ENCODE measurements around the gene EMX1. TPM values are rescaled to one million over a fixed set of nuclear protein-coding genes. Genes with fewer than 3 reads are reported as not detected.
A peak's percentile ranks its signal among the peaks of the same experiment; 100 is the strongest.

EMX1 gene
- 1.7 TPM for polyA plus RNA-seq (2013, experiment 1 of 2)
- polyA plus RNA-seq (2013, experiment 2 of 2): 1.9 TPM

- no peak within 1 kb of the TSS for H3K9ac ChIP-seq (ENCODE audit: low read depth, low read length)
- peak within 1 kb of the TSS; percentile 59 for H3K4me3 ChIP-seq (ENCODE audit: low read length)
- H3K9me3 ChIP-seq (ENCODE audit: insufficient read depth, low read depth, low read length): no peaks in the 10 kb centered on the region
- under 1% methylated on average over 77 of the region's 82 CpGs for WGBS
- H3K4me1 ChIP-seq (ENCODE audit: insufficient read depth, low read length): peaks cover 30% of the 10 kb centered on the region
- H3K36me3 ChIP-seq (ENCODE audit: insufficient read depth, low read length): no peaks in the 10 kb centered on the region
- H3K27me3 ChIP-seq (ENCODE audit: insufficient read depth, low read length): peaks cover 100% of the 10 kb centered on the region
- no peak within 1 kb of the TSS for H3K27ac ChIP-seq (ENCODE audit: low read depth, low read length)
These were observed at the start of gene EMX1 for GRCh38 chr2:72917138-72917876. EMX1 (plus strand) TSS chr2:72917519; CDS start chr2:72917853, 334 bp downstream.

DNA sequence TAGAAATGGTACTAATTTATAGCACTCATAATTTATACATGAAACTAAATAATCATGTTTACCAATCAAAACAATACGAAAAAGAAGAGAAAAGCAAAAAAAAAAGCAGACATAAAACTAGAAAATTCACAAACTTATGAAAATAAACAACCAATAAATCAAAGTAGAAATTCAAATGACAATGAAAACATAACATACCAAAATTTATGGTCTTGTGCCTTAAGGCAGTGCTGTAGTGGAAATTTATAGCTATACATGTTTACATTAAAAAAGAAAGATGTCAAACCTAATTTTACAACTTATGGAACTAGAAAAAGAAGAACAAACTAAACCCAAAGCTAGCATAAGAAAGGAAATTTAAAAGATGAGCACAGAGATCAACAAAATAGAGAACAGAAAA lies 46.3 kb upstream of the EMX1 start:
- Histone ChIP-seq H3K9ac (ENCODE audit: low read depth, low read length) (no peak overlapping the region), H3K36me3 (ENCODE audit: insufficient read depth, low read length) (no peaks in the 10 kb centered on the region), H3K9me3 (ENCODE audit: insufficient read depth, low read depth, low read length) (0 out of 2 replicates have a peak, but pooled peaks cover 2% of the 10 kb centered on the region), H3K4me3 (ENCODE audit: low read length) (no peak overlapping the region), H3K27ac (ENCODE audit: low read depth, low read length) (no peak overlapping the region), H3K27me3 (ENCODE audit: insufficient read depth, low read length) (peaks cover 2% of the 10 kb centered on the region; the same call in 1 of the 2 replicates), H3K4me1 (ENCODE audit: insufficient read depth, low read length) (no peaks in the 10 kb centered on the region)
- 88% methylated on average over 1 of the region's 1 CpG for WGBS

- Histone ChIP-seq H3K9ac (ENCODE audit: low read depth, low read length) (no peak overlapping the region), H3K4me3 (ENCODE audit: low read length) (no peak overlapping the region), H3K27me3 (ENCODE audit: insufficient read depth, low read length) (peaks cover 6% of the 10 kb centered on the region), H3K4me1 (ENCODE audit: insufficient read depth, low read length) (no peaks in the 10 kb centered on the region), H3K9me3 (ENCODE audit: insufficient read depth, low read depth, low read length) (0 out of 2 replicates have a peak, but pooled peaks cover 2% of the 10 kb centered on the region), H3K36me3 (ENCODE audit: insufficient read depth, low read length) (no peaks in the 10 kb centered on the region), H3K27ac (ENCODE audit: low read depth, low read length) (no peak overlapping the region)
These were observed 45.4 kb upstream of the EMX1 start for GRCh38 chr2:72871880-72872279.

DNA sequence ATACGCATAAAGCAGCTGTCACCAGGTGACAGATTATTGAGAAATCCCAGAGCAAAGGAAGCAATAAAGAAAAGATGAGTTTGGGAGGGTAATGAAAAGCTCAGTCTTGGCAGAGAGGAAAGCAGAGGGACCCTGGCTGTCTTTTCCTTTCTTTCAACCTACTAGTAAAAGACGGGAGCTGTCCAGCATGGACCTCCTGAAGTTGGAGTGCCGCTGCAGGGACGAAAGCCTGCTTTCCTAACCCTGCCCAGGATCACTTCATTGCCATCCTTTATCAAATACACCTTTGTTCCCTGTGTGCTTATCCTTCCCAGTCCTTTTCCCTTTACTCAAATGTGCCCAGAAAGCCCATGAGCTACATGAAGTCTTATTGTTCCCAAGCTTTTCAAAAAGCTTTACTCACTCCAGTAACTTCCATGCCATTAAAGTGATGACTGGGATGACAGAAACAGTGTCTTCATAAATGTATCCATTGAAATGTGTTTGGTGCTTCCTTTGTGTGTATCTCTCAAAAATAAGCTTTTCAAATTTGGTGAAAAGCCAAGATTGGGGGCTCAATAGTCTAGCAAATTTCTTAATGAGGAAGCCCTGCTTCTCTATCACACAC lies 33.9 kb upstream of the EMX1 start:
- no peak overlapping the region for H3K27ac ChIP-seq (ENCODE audit: low read depth, low read length)

DNA sequence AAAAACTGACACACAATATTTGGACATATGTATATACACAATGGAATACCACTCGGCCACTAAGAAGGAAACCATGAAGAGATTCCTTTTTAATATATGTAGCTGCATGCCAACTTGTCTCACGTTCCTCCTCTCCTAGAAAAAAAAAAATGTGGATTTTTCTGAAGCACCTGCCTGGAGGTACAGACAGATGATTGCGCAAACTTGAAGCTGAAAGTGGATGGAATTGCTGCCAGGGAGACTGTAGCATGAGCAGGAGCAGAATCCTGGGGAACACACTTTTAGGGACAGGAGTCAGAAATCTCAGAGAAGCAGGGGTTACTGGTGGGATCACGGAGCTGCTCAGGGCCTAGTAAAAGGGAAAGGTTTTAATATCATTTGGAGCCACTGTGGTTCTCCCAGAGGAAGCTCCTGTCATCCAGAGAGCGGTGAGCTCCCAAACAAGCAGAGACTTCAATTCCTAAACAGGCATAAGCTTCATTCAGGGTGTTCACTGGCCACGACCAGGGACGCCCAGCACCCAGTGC lies 30.8 kb upstream of the EMX1 start:
- H3K27ac ChIP-seq (ENCODE audit: low read depth, low read length): no peak overlapping the region
- no peaks in the 10 kb centered on the region for H3K9me3 ChIP-seq (ENCODE audit: insufficient read depth, low read depth, low read length)
- 54% methylated on average over 7 of the region's 7 CpGs for WGBS
- H3K4me3 ChIP-seq (ENCODE audit: low read length): peak overlapping the region; percentile 69
- peaks cover 67% of the 10 kb centered on the region for H3K27me3 ChIP-seq (ENCODE audit: insufficient read depth, low read length)
- H3K36me3 ChIP-seq (ENCODE audit: insufficient read depth, low read length): no peaks in the 10 kb centered on the region
- peaks cover 7% of the 10 kb centered on the region; the same call in 1 of the 2 replicates for H3K4me1 ChIP-seq (ENCODE audit: insufficient read depth, low read length)
- no peak overlapping the region for H3K9ac ChIP-seq (ENCODE audit: low read depth, low read length)

More for the DNA sequence above, 33.9 kb upstream of the EMX1 start:
- no peak overlapping the region for H3K9ac ChIP-seq (ENCODE audit: low read depth, low read length)
- no peaks in the 10 kb centered on the region for H3K36me3 ChIP-seq (ENCODE audit: insufficient read depth, low read length)
- no peaks in the 10 kb centered on the region for H3K9me3 ChIP-seq (ENCODE audit: insufficient read depth, low read depth, low read length)
- no peak overlapping the region for H3K4me3 ChIP-seq (ENCODE audit: low read length)
- WGBS: 6% methylated on average over 4 of the region's 4 CpGs
- peaks cover 7% of the 10 kb centered on the region; the same call in 1 of the 2 replicates for H3K4me1 ChIP-seq (ENCODE audit: insufficient read depth, low read length)
- H3K27me3 ChIP-seq (ENCODE audit: insufficient read depth, low read length): peaks cover 53% of the 10 kb centered on the region

- H3K9me3 ChIP-seq (ENCODE audit: insufficient read depth, low read depth, low read length): no peaks in the 10 kb centered on the region
- H3K27ac ChIP-seq (ENCODE audit: low read depth, low read length): no peak within 1 kb of the TSS
- 1% methylated on average over 76 of the region's 76 CpGs for WGBS
- H3K27me3 ChIP-seq (ENCODE audit: insufficient read depth, low read length): peaks cover 67% of the 10 kb centered on the region
- H3K4me1 ChIP-seq (ENCODE audit: insufficient read depth, low read length): peaks cover 7% of the 10 kb centered on the region; the same call in 1 of the 2 replicates
- peak within 1 kb of the TSS; percentile 69 for H3K4me3 ChIP-seq (ENCODE audit: low read length)
- peak within 1 kb of the TSS; percentile 57 for H3K9ac ChIP-seq (ENCODE audit: low read depth, low read length)
- no peaks in the 10 kb centered on the region for H3K36me3 ChIP-seq (ENCODE audit: insufficient read depth, low read length)
These were observed 30.1 kb upstream of the EMX1 start, which contains the start of gene SPR for GRCh38 chr2:72887032-72887739. SPR (plus strand) TSS chr2:72887408; CDS start chr2:72887433, 25 bp downstream.

DNA sequence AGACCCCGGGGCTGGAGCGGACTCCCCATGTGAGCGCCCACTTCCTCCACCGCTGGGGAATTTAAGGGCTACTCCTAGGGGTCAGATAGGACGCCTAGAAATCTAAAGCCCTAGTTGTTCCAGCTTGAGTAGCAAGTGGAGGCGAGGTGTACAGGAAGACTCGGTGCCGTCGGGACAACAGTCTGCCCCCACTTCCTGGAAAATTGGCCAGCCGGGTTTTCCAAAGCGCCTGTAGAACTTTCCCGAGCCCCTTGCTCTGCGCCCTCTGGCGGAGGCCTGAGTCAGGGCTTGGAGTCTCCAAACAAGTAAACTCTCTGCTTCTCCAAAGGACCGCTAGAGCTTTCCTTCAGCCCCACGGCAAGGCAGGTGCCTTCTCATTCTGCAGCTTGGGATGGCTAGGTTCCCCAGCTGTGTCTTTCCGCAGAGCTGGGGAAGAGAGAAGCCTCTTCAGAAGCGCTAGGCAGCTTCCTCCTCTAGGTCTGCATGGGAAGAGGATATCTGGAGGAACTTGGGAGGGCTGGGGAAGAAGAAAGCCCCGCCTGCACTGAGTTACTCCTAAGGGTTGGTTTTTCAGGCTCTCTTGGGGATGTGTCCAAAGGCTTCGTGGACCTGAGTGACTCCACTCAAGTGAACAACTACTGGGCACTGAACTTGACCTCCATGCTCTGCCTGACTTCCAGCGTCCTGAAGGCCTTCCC lies 29.4 kb upstream of the EMX1 start:
- Histone ChIP-seq H3K27me3 (ENCODE audit: insufficient read depth, low read length) (peaks cover 67% of the 10 kb centered on the region), H3K9me3 (ENCODE audit: insufficient read depth, low read depth, low read length) (no peaks in the 10 kb centered on the region), H3K4me3 (ENCODE audit: low read length) (peak overlapping the region; percentile 69), H3K4me1 (ENCODE audit: insufficient read depth, low read length) (peaks cover 7% of the 10 kb centered on the region; the same call in 1 of the 2 replicates), H3K27ac (ENCODE audit: low read depth, low read length) (no peak overlapping the region), H3K36me3 (ENCODE audit: insufficient read depth, low read length) (no peaks in the 10 kb centered on the region), H3K9ac (ENCODE audit: low read depth, low read length) (peak overlapping the region; percentile 57)
- WGBS: 12% methylated on average over 21 of the region's 21 CpGs

DNA sequence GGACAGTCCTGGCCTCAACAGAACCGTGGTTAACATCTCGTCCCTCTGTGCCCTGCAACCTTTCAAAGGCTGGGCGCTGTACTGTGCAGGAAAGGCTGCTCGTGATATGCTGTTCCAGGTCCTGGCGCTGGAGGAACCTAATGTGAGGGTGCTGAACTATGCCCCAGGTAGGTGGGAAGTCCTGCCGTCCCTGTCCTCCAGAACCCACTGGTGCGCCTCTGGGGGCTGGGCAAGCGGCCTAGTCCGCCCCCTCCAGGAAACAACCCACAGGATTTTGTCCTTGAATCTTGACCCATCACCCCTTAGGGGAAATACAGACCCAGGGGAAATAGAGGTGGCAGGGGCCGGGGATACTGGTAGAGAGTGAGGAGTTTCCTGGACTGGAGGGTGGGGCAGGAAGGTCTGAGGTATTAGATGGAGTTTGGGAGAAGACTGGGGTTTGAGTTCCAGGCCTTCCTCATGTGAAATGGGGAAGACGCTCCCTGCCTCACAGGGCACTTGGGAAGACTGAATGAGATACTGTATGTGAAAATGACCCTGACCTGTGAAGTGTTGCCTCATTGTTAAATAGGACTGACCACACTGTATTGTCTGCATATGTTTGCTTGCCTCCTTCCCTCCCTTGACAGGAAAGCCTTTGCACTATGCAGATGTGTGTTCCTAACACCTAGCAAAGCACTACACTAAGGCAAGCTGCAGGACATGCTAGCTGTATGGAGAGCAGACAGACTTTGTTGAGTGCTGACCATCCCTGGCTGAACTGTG lies 28.7 kb upstream of the EMX1 start:
- H3K9ac ChIP-seq (ENCODE audit: low read depth, low read length): no peak overlapping the region
- WGBS: 89% methylated on average over 11 of the region's 11 CpGs
- H3K27ac ChIP-seq (ENCODE audit: low read depth, low read length): no peak overlapping the region

DNA sequence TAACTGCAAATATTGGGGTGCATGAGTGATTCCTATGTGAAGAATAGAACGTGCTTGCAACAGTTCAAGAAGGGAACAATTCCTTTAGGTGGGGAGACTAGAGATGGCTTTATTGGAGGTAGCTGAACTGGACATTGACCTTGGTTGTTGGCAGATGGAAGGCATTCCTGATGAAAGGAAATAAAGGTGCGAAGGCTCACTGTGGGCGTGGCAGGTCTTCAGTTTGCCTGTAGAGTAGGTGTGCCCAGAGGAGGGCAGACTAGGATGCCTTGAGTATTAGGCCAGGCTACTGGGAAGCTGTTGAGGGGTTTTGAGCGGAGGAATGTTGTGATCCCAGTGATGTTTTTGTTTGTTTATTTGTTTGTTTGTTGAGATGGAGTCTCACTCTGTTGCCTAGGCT lies 27.3 kb upstream of the EMX1 start:
- no peaks in the 10 kb centered on the region for H3K36me3 ChIP-seq (ENCODE audit: insufficient read depth, low read length)
- no peak overlapping the region for H3K27ac ChIP-seq (ENCODE audit: low read depth, low read length)
- H3K9me3 ChIP-seq (ENCODE audit: insufficient read depth, low read depth, low read length): no peaks in the 10 kb centered on the region
- H3K4me3 ChIP-seq (ENCODE audit: low read length): no peak overlapping the region
- WGBS: 89% methylated on average over 4 of the region's 4 CpGs
- H3K27me3 ChIP-seq (ENCODE audit: insufficient read depth, low read length): peaks cover 64% of the 10 kb centered on the region
- H3K9ac ChIP-seq (ENCODE audit: low read depth, low read length): no peak overlapping the region
- H3K4me1 ChIP-seq (ENCODE audit: insufficient read depth, low read length): peaks cover 9% of the 10 kb centered on the region

More for the DNA sequence above, 28.7 kb upstream of the EMX1 start:
- Histone ChIP-seq H3K4me3 (ENCODE audit: low read length) (no peak overlapping the region), H3K27me3 (ENCODE audit: insufficient read depth, low read length) (peaks cover 64% of the 10 kb centered on the region), H3K4me1 (ENCODE audit: insufficient read depth, low read length) (peaks cover 7% of the 10 kb centered on the region; the same call in 1 of the 2 replicates), H3K9me3 (ENCODE audit: insufficient read depth, low read depth, low read length) (no peaks in the 10 kb centered on the region), H3K36me3 (ENCODE audit: insufficient read depth, low read length) (no peaks in the 10 kb centered on the region)

Measured in HUES64 (cell line).